OCI-LY7 (cell line): ENCODE measurements around the gene DGKH. TPM values are rescaled to one million over a fixed set of nuclear protein-coding genes. Genes with fewer than 3 reads are reported as not detected.

ENCODE experiments used
- BruUV-seq: library from RNA; stranded (reverse); fragments of 400-500 nt; replicated peaks from 2 replicates; lab custom pipeline; 2021; lab: Mats Ljungman, UMichigan
- CTCF ChIA-PET: fragments of 300-600 bp; sonication (Branson Sonifier 250); formaldehyde crosslinking; loops from one replicate; lab custom pipeline; 2022; ENCODE audit warnings: antibody characterized with exemption; ENCODE audit not compliant: unreplicated experiment; lab: Charles Lee
- POLR2A ChIA-PET: fragments of 300-600 bp; sonication (Branson Sonifier 250); formaldehyde crosslinking; loops from one replicate; lab custom pipeline; 2022; ENCODE audit warnings: antibody characterized with exemption; lab: Charles Lee
- DNase-seq: peaks from one replicate; pipeline ENCODE4 v3.0.0-alpha.2; 2015; ENCODE audit warnings: low spot score
- H2AFZ ChIP-seq: fragments of 200-600 bp; sonication (generic), shearing (Covaris generic); 2 replicates; pipeline ENCODE4 v1.6.1; 2014; ENCODE audit warnings: mild to moderate bottlenecking, antibody characterized with exemption, low read length, moderate library complexity
- H3K27ac ChIP-seq: fragments of 200-600 bp; sonication (generic); 2 replicates; pipeline ENCODE4 v1.5.1; 2014; ENCODE audit warnings: mixed run types, low read depth, mild to moderate bottlenecking, moderate library complexity, low read length, inconsistent platforms; ENCODE audit not compliant: poor library complexity, severe bottlenecking
- H3K36me3 ChIP-seq: fragments of 200-600 bp; sonication (generic); 2 replicates; pipeline ENCODE4 v1.6.1; 2014; ENCODE audit warnings: mild to moderate bottlenecking, antibody characterized with exemption, low read length, moderate library complexity, mixed read lengths; ENCODE audit not compliant: insufficient read depth
- H3K4me1 ChIP-seq: fragments of 200-600 bp; sonication (generic); 2 replicates; pipeline ENCODE4 v1.5.1; 2014; ENCODE audit warnings: mild to moderate bottlenecking, low read length; ENCODE audit not compliant: insufficient read depth, poor library complexity, severe bottlenecking
- H3K4me2 ChIP-seq: fragments of 200-600 bp; sonication (generic); 2 replicates; pipeline ENCODE4 v1.6.1; 2014; ENCODE audit warnings: mild to moderate bottlenecking, low read length
- H3K4me3 ChIP-seq: fragments of 200-600 bp; sonication (generic); 2 replicates; pipeline ENCODE4 v1.5.1; 2014; ENCODE audit warnings: mild to moderate bottlenecking, low read depth, low read length; ENCODE audit not compliant: poor library complexity, severe bottlenecking
- H3K79me2 ChIP-seq: fragments of 200-600 bp; sonication (generic); 2 replicates; pipeline ENCODE4 v1.6.1; 2016; ENCODE audit warnings: low read depth, mild to moderate bottlenecking, low read length, moderate library complexity, mixed read lengths; ENCODE audit not compliant: insufficient read depth
- H3K9me2 ChIP-seq: fragments of 200-600 bp; sonication (generic); 2 replicates; pipeline ENCODE4 v1.6.1; 2016; ENCODE audit warnings: mild to moderate bottlenecking, low read length, mixed read lengths; ENCODE audit not compliant: insufficient read depth
- H3K9me3 ChIP-seq: fragments of 200-600 bp; sonication (generic); 2 replicates; pipeline ENCODE4 v1.6.1; 2014; ENCODE audit warnings: mild to moderate bottlenecking, mixed run types, low read length, mixed read lengths
- H4K20me1 ChIP-seq: fragments of 200-600 bp; sonication (generic); 2 replicates; pipeline ENCODE4 v1.6.1; 2014; ENCODE audit warnings: mild to moderate bottlenecking, antibody characterized with exemption, low read length, moderate library complexity, mixed read lengths; ENCODE audit not compliant: insufficient read depth
- CTCF ChIP-seq: fragments of 200-600 bp; sonication (generic); conservative IDR thresholded peaks from 2 replicates; pipeline ENCODE4 v1.5.1; 2014; ENCODE audit warnings: mild to moderate bottlenecking, antibody characterized with exemption, low read length, moderate library complexity, mixed read lengths
- EZH2phosphoT487 ChIP-seq: fragments of 200-600 bp; sonication (generic); IDR thresholded peaks from 2 replicates; pipeline ENCODE4 v1.6.1; 2018; ENCODE audit warnings: low read depth, borderline replicate concordance, mild to moderate bottlenecking, mixed run types, antibody characterized with exemption, low read length, moderate library complexity, mixed read lengths
- intact Hi-C: fragments of 100-400 bp; cut with micrococcal nuclease; formaldehyde crosslinking; loops from one replicate; pipeline ENCODE4 v1.10.0; 2022; ENCODE audit not compliant: unreplicated experiment
- total RNA-seq, 2 experiments: library from RNA; depleted of rRNA in 1 of 2; stranded (reverse); fragments of >200 nt in 1 of 2; shearing (Covaris generic) in 1 of 2; gene quantifications; 2 replicates each; pipeline ENCODE4 v1.2.3, GENCODE V29; 2014 to 2022

DGKH gene
- total RNA-seq, 2 experiments from 2014 or later: 6.2 to 16.1 TPM

- Histone ChIP-seq H4K20me1 (no peaks in the 10 kb centered on the region), H3K9me2 (no peaks in the 10 kb centered on the region), H2AFZ (no peak overlapping the region), H3K4me3 (no peak overlapping the region), H3K79me2 (no peaks in the 10 kb centered on the region), H3K4me2 (no peak overlapping the region), H3K27ac (no peak overlapping the region), H3K36me3 (0 out of 2 replicates have a peak, but pooled peaks cover 3% of the 10 kb centered on the region), H3K4me1 (no peaks in the 10 kb centered on the region), H3K9me3 (no peaks in the 10 kb centered on the region)
- ChIA-PET POLR2A (interaction anchor here (0.6 kb wide), 1 partner anchor 120 kb away, joined by 3 read pairs; no protein-coding TSS in a partner anchor), CTCF (no interaction called here)
- TF ChIP-seq EZH2phosphoT487 (no peak), CTCF (no peak)
- no peak for DNase-seq
- intact Hi-C loops: no loop called here
- no TSS peak for BruUV-seq
Observed at GRCh38 chr13:42057918-42058530, 9.6 kb downstream of the DGKH start.

GRCh38 chr13:42061943-42062342 lies 13.5 kb downstream of the DGKH start:
- no TSS peak for BruUV-seq
- intact Hi-C loops: no loop called here
- no peak for DNase-seq
- Histone ChIP-seq H3K4me1 (no peaks in the 10 kb centered on the region), H3K9me2 (no peaks in the 10 kb centered on the region), H4K20me1 (no peaks in the 10 kb centered on the region), H3K9me3 (no peaks in the 10 kb centered on the region), H3K4me2 (no peak overlapping the region), H3K36me3 (0 out of 2 replicates have a peak, but pooled peaks cover 6% of the 10 kb centered on the region), H2AFZ (no peak overlapping the region), H3K79me2 (no peaks in the 10 kb centered on the region), H3K27ac (no peak overlapping the region), H3K4me3 (no peak overlapping the region)
- CTCF ChIA-PET: interaction anchor here (0.7 kb wide), 1 partner anchor 15 kb away, joined by 3 read pairs; no protein-coding TSS in a partner anchor
- POLR2A ChIA-PET: no interaction called here
- TF ChIP-seq CTCF (no peak), EZH2phosphoT487 (no peak)

GRCh38 chr13:42063105-42063504 lies 14.7 kb downstream of the DGKH start:
- H3K4me1 ChIP-seq: no peaks in the 10 kb centered on the region
- TF ChIP-seq EZH2phosphoT487: no peak
- no peak for DNase-seq
- no peaks in the 10 kb centered on the region for H3K79me2 ChIP-seq
- H3K9me3 ChIP-seq: no peaks in the 10 kb centered on the region
- no peaks in the 10 kb centered on the region for H4K20me1 ChIP-seq
- no peak overlapping the region for H2AFZ ChIP-seq
- no peak overlapping the region for H3K27ac ChIP-seq
- no peak overlapping the region for H3K4me2 ChIP-seq
- CTCF ChIA-PET: no interaction called here
- 0 out of 2 replicates have a peak, but pooled peaks cover 6% of the 10 kb centered on the region for H3K36me3 ChIP-seq
- intact Hi-C loops: no loop called here
- no peak overlapping the region for H3K4me3 ChIP-seq
- no TSS peak for BruUV-seq
- POLR2A ChIA-PET: no interaction called here
- H3K9me2 ChIP-seq: no peaks in the 10 kb centered on the region
